HG02623 (cell line): ENCODE results near the gene MAEA.

Experiments
- ATAC-seq: cut with Tn5 transposase; IDR thresholded peaks from one replicate; pipeline ENCODE4 v1.9.1; 2021; ENCODE audit warnings: moderate library complexity; ENCODE audit not compliant: unreplicated experiment

Gene MAEA

DNA sequence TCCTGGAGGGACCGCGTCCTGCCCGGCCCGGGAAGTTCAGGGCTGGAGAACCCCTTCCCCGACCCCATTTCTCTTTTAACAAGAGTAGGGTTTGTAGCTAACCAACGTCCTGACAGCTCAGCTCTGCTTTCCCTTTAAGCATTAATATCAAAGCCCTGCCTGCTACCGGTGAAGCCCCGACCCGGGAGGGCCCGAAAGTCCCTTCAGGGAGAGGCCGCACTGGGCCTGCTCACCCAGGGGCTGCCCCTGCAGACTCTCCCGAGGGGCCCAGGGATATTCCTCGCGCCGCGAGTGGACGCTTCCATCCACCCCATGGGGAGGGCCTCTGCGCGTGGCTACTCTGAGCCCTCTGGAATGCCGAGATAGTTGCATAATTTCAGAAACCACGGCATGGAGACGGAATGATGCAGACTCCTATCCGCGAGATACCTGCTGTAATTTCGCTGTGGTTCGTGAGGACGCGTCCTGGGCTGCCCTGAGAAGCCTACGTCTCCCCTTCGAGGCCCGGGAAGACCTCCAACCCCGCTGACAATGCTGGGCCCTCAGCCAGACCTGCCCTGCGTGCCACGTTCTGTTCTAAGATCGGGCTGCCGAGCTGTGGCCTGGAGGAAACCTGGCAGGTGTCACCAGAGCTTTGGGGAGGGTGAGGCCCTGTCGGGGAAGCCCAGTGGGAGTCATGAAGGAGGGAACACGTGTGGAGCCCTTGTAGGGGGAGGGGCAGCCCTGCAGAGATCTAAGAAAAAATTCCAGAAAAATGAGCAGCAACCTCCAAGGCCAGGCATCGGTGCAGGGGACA, 39.8 kb upstream of the MAEA start:
- ATAC-seq: no peak

DNA sequence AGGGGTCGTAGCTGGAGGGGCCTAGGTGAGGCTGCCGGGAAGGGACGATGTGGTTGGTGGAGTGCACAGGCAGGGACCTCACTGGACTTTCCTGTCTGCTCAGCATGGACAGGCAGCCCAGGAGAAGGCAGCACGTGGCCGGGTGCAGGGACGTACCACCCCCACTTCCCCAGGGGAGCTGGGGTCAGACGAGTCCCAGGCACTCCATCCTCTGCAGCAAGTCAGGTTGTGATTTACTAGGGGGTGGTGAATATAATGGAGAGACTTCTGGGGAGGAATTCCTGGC, 39.2 kb upstream of the MAEA start:
- no peak for ATAC-seq

DNA sequence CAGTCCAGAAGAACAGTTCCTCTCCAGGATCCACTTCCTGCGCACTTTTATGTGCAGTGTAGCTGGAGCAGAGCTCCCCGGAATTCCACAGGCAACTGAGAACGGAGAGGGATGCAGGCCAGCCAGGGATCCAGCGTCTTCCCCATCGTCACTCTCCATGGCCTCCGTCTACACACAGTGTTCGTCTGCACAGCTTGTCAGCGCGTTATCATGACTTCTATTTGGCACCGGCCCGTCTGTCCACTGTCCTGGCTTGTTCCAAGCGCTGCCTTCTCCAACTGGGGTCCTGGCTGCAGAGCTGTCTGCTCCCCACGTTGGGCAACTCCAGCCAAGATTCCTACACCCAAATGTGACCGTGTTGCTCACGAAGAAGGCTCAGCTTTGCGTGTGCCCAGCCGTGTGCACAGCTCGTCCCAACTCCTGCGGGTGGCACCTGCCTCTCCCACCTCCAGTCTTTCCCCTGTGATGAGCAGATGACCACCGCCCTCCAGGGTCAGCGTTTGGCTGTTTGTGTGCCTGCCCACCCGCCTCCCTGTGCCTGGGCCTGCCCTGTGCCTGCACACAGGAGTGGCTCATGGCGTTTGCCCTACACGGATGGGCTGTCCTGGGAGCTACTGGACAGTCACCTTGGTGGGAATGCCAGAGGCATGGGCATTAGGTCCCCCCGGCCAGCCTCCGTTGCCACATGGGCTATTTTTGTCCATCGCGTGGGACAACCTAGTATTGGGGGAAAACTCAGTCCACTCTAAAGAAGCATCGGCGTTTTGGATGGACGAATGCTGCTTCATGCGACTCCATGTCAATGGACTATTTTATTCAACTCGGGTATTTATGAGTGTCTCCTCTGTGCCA, 38.5 kb upstream of the MAEA start:
- ATAC-seq: no peak

DNA sequence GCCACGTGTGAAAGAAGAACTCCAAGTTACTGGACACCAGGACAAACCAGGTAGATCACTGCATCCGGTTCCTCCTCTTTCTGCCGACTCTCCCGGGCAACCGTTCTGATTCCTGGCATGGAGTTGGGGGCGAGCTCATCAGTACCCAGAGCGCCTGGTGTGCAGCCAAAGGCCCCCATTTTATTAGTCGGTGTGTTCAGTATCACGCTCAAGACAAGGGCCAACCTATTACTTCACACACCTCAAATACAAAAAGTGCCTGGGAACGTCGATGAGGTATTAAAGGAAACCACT, 38.0 kb upstream of the MAEA start:
- ATAC-seq: no peak

DNA sequence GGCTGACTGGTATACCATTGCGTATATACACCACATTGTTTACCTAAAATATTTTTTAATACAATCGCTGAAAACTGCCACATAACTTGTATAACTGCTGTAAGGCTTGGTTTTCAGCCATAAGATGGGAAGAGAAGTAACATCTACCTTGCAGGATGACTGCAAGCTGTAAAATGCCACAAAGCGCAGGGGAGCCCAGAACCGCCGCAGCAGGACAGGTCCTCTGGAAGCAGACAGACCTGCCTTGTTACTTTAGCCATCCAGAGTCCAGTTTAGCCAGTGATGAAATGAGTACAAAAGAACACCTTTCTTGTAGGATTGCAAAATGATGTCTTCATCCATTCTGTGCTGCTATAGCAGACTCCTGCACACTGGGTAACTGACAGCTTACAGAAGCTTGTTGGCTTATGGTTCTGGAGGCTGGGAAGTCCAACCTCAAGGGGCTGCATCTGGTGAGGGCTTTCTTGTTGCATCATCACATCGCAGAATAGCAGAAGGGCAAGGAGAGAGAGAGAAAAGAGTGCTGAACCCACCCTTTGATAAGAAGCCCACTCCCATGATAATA, 36.7 kb upstream of the MAEA start:
- no peak for ATAC-seq

DNA sequence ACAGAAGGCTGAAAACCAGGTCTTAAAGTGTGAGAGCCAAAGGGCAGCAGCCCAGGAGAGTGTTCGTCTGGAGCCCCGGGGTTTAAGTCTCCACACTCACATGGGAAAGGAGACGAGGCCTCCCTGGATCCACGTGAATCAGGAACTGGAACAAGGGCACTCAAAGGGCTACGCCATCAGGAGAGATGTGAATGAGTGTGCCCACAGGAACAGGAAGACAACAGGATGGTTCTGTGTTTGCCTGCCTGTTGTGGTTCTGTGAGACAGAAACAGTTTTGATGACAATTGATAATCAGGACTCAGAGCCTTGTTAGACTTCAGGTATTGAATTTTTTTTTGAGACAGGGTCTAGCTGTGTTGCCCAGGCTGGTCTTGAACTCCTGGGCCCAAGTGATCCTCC, 35.9 kb upstream of the MAEA start:
- ATAC-seq: no peak

DNA sequence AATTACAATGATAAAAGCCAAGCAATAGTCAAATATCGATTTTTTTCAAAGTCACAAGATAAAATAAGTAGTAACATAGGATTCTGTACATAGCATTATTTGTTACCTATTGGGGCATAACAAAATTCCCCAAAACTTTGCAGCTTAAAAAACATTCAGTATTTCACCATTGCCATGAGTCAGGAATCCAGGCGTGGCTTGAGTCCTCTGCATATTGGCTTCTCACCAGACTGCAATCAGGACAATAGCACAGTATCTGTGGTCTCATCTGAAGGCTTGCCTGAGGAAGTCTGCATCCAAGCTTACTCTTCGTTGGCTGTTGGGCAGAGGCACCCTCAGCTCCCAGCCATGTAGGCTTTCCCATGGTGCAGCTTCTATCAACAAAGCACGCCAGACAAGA, 34.5 kb upstream of the MAEA start:
- ATAC-seq: no peak

DNA sequence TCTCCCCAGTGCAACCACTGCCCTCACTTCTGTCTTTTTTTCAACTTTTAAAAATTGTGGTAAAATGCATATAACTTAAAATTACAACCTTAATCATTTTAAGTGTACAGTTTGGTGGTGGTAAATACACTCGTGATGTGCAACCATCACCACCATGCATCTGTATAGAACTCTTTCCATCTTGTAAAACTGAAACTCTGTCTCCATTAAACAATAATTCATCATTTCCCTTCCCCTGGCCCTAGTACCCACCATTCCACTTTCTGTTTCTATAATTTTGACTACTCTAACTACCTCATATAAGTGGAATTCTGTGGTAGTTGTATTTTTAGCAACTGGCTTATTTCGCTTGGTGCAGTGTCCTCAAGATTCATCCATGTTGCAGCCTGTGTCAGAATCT, 34.0 kb upstream of the MAEA start:
- no peak for ATAC-seq

DNA sequence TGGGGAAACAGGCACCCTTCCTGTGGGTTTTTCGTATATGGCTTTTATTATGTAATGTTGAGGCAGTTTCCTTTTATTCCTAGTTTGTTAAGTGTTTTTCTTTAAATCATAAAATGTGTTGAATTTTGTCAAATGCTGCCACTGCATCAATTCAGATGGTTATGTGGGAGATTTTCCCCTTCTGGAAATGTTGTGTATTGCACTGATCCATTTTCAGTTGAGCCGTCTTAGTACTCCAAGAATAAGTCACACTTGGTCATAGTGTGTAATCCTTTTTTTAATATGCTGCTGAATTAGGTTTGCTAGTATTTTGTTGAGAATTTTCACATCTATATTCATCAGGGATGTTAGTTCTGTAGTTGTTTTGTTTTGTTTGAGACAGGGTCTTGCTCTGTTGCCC, 31.2 kb upstream of the MAEA start:
- no peak for ATAC-seq

DNA sequence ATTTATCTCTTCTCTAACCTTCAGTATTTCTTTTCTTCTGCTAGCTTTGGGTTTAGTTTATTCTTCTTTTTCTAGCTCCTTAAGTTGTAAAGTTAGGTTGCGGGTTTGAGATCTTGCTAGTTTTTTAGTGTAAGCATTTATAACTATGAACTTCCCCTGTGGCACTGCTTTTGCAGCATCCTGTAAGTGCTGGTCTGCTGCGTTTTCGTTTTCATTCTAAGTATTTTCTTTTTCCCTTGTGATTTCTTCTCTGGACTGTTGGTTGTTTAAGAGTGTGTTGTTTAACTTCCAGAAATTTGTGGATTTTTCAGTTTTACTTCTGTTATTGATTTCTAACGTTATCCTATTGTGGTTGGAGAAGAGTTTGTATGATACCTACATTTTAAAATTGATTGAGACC, 29.7 kb upstream of the MAEA start:
- no peak for ATAC-seq

DNA sequence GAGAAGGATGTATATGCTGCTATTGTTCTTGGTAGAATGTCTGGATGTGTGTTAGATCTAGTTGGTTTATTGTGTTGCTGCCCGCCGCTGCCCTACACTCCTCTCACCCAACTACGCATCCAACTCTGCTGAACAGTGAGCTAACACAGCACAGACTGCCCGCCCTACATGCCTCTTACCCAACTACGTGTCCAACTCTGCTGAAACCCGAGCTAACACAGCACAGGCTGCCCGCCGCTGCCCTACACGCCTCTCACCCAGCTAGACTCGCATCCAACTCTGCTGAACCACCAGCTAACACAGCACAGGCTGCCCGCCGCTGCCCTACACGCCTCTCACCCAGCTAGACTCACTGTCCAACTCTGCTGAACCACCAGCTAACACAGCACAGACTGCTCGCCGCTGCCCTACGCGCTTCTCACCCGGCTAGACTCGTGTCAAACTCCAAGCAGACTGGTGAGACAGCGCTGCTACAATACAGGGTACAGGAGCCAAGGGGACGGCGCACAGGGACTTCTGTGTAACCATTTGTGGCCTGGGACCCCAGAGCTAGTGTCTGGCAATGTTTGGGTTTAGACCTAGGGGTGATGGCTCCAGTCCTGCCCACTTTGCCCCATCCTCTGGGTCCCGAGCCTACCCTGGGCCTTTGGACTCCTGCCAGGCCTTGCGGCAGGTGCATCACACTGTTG, 29.1 kb upstream of the MAEA start:
- ATAC-seq: no peak

DNA sequence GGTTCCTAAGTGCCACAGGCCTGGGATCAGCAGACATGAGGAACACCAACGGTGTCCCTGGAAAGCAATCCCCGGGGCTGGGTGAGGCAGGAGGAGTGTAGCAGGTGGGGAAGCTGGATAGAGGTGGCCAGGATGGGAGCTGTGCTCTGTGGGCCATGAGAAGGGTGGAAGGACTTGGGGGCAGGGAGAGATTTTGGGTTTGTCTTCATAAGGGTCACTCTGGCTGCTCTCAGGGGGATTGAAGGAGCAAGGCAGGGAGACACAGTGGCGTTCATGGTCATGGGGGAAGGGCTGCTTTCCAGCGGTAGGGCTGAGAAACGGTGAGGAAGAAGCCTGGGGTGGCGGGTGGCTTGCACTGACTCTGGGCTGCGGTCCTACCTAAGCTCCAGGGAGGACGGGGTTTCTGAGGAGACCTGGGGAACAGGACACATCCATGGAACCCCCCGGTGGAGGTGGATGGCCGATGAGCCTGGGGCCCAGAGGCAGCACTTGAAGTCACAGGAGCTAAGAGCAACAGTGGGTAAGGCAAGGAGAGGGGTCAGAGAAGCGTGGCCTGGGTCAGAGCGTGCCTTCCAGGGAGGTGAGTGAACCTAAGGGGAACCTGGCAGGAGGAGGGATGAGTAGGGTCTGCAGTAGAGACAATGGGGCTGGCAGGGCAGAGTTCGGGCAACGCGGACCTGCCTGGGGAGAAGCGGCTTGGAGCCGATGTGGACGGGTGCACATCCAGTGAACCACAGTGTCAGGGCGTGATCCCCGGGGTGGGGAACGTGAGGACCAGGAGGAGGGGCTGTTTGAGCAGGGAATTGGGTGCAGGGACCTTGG, 28.4 kb upstream of the MAEA start:
- ATAC-seq: no peak

DNA sequence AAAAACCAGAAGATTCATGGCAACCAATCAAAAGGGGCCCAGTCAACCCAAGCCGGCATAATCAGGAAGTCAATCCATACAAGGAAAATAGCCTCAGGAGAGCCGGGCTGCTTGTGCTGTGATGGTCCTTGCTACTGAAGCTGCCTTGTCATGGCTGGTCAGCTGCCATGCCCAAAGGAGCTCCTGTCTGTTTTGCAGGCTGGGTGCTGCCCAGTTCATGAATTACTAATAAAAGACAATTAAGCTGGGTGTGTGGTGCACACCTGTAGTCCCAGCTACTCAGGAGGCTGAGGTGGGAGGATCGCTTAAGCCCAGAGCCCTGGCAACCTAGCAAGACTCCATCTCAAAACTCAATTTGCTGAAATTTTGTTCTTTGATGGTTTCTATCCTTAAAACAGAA, 24.7 kb upstream of the MAEA start:
- no peak for ATAC-seq

DNA sequence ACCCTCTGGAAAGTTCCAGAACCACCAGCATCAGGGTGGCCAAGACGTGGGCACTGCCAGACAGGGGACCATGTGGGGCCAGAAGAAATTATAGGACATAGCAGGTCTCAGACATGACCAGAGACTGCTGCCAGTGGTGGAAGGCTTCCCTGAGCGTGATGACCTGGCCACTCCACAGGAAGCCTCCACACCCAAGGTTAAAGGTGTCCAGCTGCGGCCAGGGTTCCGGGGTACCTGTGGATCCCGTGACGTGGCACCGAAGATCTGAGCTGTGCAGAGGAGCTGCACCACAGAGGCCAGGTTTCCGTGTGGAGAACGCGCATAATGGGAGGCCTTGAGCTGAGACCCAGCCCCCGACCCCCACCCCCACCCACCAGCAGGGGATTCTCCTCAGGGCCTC, 24.3 kb upstream of the MAEA start:
- ATAC-seq: no peak

DNA sequence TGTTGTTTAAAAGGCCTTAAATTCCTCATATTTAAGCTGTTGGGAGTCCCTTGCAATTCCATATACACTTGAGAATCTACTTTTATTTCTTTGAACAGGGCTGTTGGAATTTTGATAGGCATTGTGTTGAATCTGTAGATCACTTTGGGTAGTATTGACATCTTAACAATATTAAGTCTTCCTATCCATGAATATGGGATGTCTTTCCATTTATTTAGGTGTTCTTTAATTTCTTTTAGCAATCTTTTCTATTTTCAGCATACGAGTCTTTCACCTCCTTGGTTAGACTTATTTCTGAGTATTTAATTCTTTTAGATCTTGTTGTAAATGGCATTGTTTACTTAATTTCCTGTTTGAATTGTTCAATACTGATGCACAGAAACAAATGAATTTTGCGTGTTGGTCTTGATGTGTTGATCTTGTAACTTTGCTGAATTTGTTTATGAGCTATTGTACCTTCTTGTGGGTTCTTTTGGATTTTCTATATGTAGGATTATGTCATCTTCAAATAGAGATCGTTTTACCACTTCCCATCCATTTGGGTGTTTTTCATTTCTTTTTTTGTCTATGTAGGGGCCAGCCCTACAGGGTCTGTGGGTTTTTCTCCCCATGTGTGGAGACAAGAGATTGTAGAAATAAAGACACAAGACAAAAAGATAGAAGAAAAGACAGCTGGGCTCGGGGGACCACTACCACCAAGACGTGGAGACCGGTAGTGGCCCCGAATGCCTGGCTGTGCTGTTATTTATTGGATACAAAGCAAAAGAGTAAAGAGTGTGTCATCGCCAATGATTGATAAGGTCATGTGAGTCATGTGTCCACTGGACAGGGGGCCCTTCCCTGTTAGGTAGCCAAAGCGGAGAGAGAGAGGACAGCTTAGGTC, 22.6 kb upstream of the MAEA start:
- ATAC-seq: no peak

DNA sequence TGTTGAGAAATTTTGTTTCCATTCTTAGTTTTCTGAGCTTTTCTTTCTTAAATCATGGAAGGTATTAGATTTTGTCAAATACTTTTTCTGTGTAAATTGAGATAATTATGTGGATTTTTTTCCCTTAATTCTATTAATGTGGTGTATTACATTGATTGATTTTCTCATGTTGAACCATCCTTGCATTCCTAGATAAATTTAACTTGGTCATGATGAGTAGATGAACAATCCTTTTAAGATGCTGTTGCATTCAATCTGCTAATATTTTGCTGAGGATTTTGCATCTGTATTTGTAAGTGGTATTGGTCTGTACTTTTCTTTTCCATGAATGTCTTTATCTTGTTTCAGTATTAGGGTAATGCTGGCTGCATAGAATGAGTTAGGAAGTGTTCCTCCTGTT, 20.5 kb upstream of the MAEA start:
- ATAC-seq: no peak

DNA sequence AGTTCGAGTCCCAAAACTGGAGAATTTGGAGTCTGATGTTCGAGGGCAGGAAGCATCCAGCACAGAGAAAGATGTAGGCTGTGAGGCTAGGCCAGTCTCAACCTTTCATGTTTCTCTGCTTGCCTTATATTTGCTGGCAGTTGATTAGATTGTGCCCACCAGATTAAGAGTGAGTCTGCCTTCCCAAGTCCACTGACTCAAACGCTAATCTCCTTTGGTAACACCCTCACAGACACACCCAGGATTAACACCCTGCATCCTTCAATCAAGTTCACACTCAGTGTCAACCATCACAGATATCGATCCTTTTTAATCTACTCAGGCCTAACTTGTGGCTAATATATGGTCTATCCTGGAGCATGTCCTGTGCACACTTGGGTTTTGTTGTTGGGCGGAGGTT, 18.0 kb upstream of the MAEA start:
- no peak for ATAC-seq

DNA sequence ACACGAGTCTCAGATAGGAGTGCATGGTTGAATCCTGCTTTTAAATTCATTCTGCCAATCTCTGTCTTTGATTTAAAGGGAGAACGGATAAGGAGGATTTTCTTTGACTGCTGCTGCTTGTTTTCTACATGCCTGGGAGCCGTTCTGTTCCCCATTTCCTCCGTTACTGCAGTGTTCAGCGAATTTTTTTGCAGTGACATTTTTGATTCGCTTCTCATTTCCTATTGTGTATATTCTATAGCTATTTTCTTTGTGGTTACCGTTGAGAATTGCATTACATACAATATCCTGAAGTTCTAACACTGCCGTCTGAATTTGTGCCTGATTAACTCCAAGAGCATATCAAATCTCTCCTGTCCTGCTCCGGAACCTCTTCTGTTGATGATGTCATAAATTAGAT, 14.8 kb upstream of the MAEA start:
- no peak for ATAC-seq

DNA sequence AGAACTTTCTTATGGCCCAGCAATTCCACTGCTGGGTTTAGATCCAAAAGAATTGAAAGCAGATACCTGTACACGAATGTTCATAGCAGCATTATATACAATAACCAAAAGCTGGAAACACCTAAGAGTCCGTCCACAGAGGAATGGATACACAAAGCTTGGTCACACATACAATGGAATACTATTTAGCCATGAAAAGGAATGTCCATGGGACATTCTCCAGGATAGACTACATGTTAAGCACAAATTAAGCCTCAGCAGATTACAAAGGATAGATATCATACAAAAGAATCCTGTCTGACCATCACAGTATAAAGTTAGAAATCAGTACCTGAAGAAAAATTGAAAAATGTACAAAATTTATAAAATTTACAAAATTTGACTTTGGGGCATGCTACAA, 12.7 kb upstream of the MAEA start:
- ATAC-seq: no peak
